H54 (cell line): Measurements from ENCODE around the gene KRTAP12-3.
"Not testable (repeated sequence)": the region's sequence is repeated elsewhere in the genome, so short reads cannot be mapped to it uniquely, and the experiment has no call there.

Experiments used
- DNase-seq: peaks from one replicate; pipeline ENCODE4 v3.0.0; 2011; ENCODE audit warnings: low spot score, mixed read lengths; ENCODE audit not compliant: insufficient read length
- FAIRE-seq: peaks from 3 replicates; lab custom pipeline; 2011; peaks lifted over from hg19 to GRCh38; lab: Jason Lieb, UNC
- POLR2A ChIP-seq: IDR thresholded peaks from 2 replicates; pipeline ENCODE4 v1.6.1; 2011; ENCODE audit warnings: low read depth, mild to moderate bottlenecking, low read length

The KRTAP12-3 gene

GRCh38 chr21:44617071-44617501, 40.6 kb upstream of the KRTAP12-3 start:
- DNase-seq (no peak), FAIRE-seq (no peak)
- no peak for TF ChIP-seq POLR2A

GRCh38 chr21:44618504-44618903, 39.2 kb upstream of the KRTAP12-3 start:
- DNase-seq (no peak), FAIRE-seq (no peak)
- TF ChIP-seq POLR2A, result no peak

- DNase-seq, result no peak
- FAIRE-seq, result no peak
- no peak for TF ChIP-seq POLR2A
Observed at GRCh38 chr21:44618909-44619308, 38.8 kb upstream of the KRTAP12-3 start.

GRCh38 chr21:44619886-44620285, 37.8 kb upstream of the KRTAP12-3 start:
- FAIRE-seq (no peak), DNase-seq (no peak)
- TF ChIP-seq POLR2A, result no peak

GRCh38 chr21:44623575-44623974, 34.2 kb upstream of the KRTAP12-3 start:
- FAIRE-seq, result no peak
- no peak for DNase-seq
- no peak for TF ChIP-seq POLR2A

- FAIRE-seq, result no peak
Observed at GRCh38 chr21:44625756-44626155, 32.0 kb upstream of the KRTAP12-3 start.

GRCh38 chr21:44626262-44626661, 31.5 kb upstream of the KRTAP12-3 start:
- TF ChIP-seq POLR2A, result no peak
- DNase-seq, result no peak
- no peak for FAIRE-seq

More at GRCh38 chr21:44625756-44626155, 32.0 kb upstream of the KRTAP12-3 start:
- no peak for DNase-seq
- TF ChIP-seq POLR2A, result no peak

- FAIRE-seq, result no peak
Observed at GRCh38 chr21:44626673-44627143, 31.0 kb upstream of the KRTAP12-3 start, which contains the start of gene KRTAP10-9. KRTAP10-9 (plus strand) TSS chr21:44627093; CDS start chr21:44627172, 79 bp downstream.

GRCh38 chr21:44627181-44627822, 30.4 kb upstream of the KRTAP12-3 start:
- DNase-seq, FAIRE-seq: not testable (repeated sequence)

More at GRCh38 chr21:44626673-44627143, 31.0 kb upstream of the KRTAP12-3 start, which contains the start of gene KRTAP10-9:
- DNase-seq, result no peak
- TF ChIP-seq POLR2A, result no peak

- not testable (repeated sequence) for FAIRE-seq, DNase-seq
Observed at GRCh38 chr21:44627831-44628233, 29.9 kb upstream of the KRTAP12-3 start.

- FAIRE-seq (no peak), DNase-seq (no peak)
- no peak for TF ChIP-seq POLR2A
Observed at GRCh38 chr21:44628707-44629391, 28.9 kb upstream of the KRTAP12-3 start.

- no peak for TF ChIP-seq POLR2A
- no peak for FAIRE-seq
- no peak for DNase-seq
Observed at GRCh38 chr21:44630440-44630839, 27.3 kb upstream of the KRTAP12-3 start.

- FAIRE-seq, result no peak
- DNase-seq, result no peak
- no peak for TF ChIP-seq POLR2A
Observed at GRCh38 chr21:44632067-44632466, 25.7 kb upstream of the KRTAP12-3 start.

- DNase-seq (no peak), FAIRE-seq (no peak)
- no peak for TF ChIP-seq POLR2A
Observed at GRCh38 chr21:44636209-44637017, 21.3 kb upstream of the KRTAP12-3 start.
